Activated CD8-positive, alpha-beta memory T cell treated with anti-CD3 and anti-CD28 coated beads, Interleukin-2, amount 50 U/mL, for 24 hours (primary cell): Measurements from ENCODE around the gene PEX16.

ENCODE experiments used
- DNase-seq: peaks from one replicate; pipeline ENCODE4 v3.0.0-alpha.2; 2020; ENCODE audit errors: extremely low read depth

Gene PEX16

GRCh38 chr11:45930951-45931570, 13.4 kb upstream of the PEX16 start:
- DNase-seq = no peak

GRCh38 chr11:45930031-45930794, 12.5 kb upstream of the PEX16 start:
- no peak for DNase-seq

GRCh38 chr11:45929486-45930030, 11.9 kb upstream of the PEX16 start:
- no peak for DNase-seq

- no peak for DNase-seq
Observed at GRCh38 chr11:45928535-45929215, 11.0 kb upstream of the PEX16 start.

GRCh38 chr11:45927684-45928413, 10.2 kb upstream of the PEX16 start:
- no peak for DNase-seq

GRCh38 chr11:45927332-45927683, 9.6 kb upstream of the PEX16 start:
- DNase-seq = no peak

- no peak for DNase-seq
Observed at GRCh38 chr11:45926536-45927331, 9.1 kb upstream of the PEX16 start.

GRCh38 chr11:45926001-45926401, 8.3 kb upstream of the PEX16 start:
- DNase-seq = no peak

GRCh38 chr11:45925550-45925949, 7.9 kb upstream of the PEX16 start:
- DNase-seq = no peak

- no peak for DNase-seq
Observed at GRCh38 chr11:45924927-45925326, 7.2 kb upstream of the PEX16 start.

GRCh38 chr11:45924036-45924915, 6.6 kb upstream of the PEX16 start:
- no peak for DNase-seq

- DNase-seq = no peak
Observed at GRCh38 chr11:45922425-45923082, 4.9 kb upstream of the PEX16 start, which contains the start of gene LARGE2. Gene LARGE2 (plus strand): TSS chr11:45922656. CDS start chr11:45922883, 227 bp downstream.

GRCh38 chr11:45921561-45922424, 4.1 kb upstream of the PEX16 start:
- DNase-seq = no peak

GRCh38 chr11:45920531-45921477, 3.1 kb upstream of the PEX16 start:
- no peak for DNase-seq

- no peak for DNase-seq
Observed at GRCh38 chr11:45919806-45920530, 2.3 kb upstream of the PEX16 start.

- no peak for DNase-seq
Observed at GRCh38 chr11:45918962-45919675, 1.4 kb upstream of the PEX16 start.
